Mesothelial cell of epicardium (in vitro differentiated cells): Measurements from ENCODE around the gene STK16. TPM values are rescaled to one million over a fixed set of nuclear protein-coding genes. Genes with fewer than 3 reads are reported as not detected.
A peak's percentile ranks its signal among the peaks of the same experiment; 100 is the strongest.

Source experiments
- DNase-seq, 2 experiments: peaks; one replicate each; pipeline ENCODE4 v3.0.0; 2021; ENCODE audit warnings: low spot score in 2 of 2; ENCODE audit not compliant: unreplicated experiment in 2 of 2
- H3K27ac Mint-ChIP-seq: 2 replicates; pipeline ENCODE4 v1.8.0; 2021; ENCODE audit warnings: mixed read lengths
- H3K27me3 Mint-ChIP-seq: 2 replicates; pipeline ENCODE4 v1.8.0; 2021; ENCODE audit warnings: low read depth, mixed read lengths
- H3K36me3 Mint-ChIP-seq: 2 replicates; pipeline ENCODE4 v1.8.0; 2021; ENCODE audit warnings: mixed read lengths
- H3K4me1 Mint-ChIP-seq: 2 replicates; pipeline ENCODE4 v1.8.0; 2021; ENCODE audit warnings: mixed read lengths
- H3K4me3 Mint-ChIP-seq: 2 replicates; pipeline ENCODE4 v1.8.0; 2021; ENCODE audit warnings: mild to moderate bottlenecking, moderate library complexity, mixed read lengths
- H3K9me3 Mint-ChIP-seq: 2 replicates; pipeline ENCODE4 v1.8.0; 2021; ENCODE audit warnings: mixed read lengths
- CTCF ChIP-seq: fragments of 200-600 bp; sonication (generic); IDR thresholded peaks from one replicate; pipeline ENCODE4 v1.5.0; 2021; ENCODE audit warnings: antibody characterized with exemption; ENCODE audit not compliant: unreplicated experiment
- total RNA-seq: library from RNA; stranded (reverse); gene quantifications from 3 replicates; pipeline ENCODE4 v1.2.1, GENCODE V29; 2021

The STK16 gene
- total RNA-seq, 1 donor from 2014 or later: 31.2 TPM

- DNase-seq: peak in 1 of 2 experiments; percentile 20
- no peak overlapping the region for H3K27ac Mint-ChIP-seq
- H3K9me3 Mint-ChIP-seq: no peaks in the 10 kb centered on the region
- H3K4me3 Mint-ChIP-seq: no peak overlapping the region
- H3K36me3 Mint-ChIP-seq: no peaks in the 10 kb centered on the region
- H3K4me1 Mint-ChIP-seq: peaks cover 9% of the 10 kb centered on the region
- no peak for TF ChIP-seq CTCF
- peaks cover 14% of the 10 kb centered on the region for H3K27me3 Mint-ChIP-seq
Observed at GRCh38 chr2:219291910-219292490, 46.7 kb downstream of the STK16 start.

- Mint-ChIP-seq H3K27ac (no peak overlapping the region), H3K4me3 (no peak overlapping the region), H3K36me3 (no peaks in the 10 kb centered on the region), H3K4me1 (peaks cover 9% of the 10 kb centered on the region), H3K9me3 (no peaks in the 10 kb centered on the region), H3K27me3 (peaks cover 18% of the 10 kb centered on the region)
- no peak for TF ChIP-seq CTCF
- DNase-seq: peak in 1 of 2 experiments; percentile 26
Observed at GRCh38 chr2:219292616-219293015, 47.3 kb downstream of the STK16 start.

- TF ChIP-seq CTCF: no peak
- H3K36me3 Mint-ChIP-seq: no peaks in the 10 kb centered on the region
- H3K27ac Mint-ChIP-seq: peak overlapping the region; percentile 68
- H3K4me3 Mint-ChIP-seq: peak overlapping the region; percentile 72
- peak in 1 of 2 experiments; percentile 33 for DNase-seq
- no peaks in the 10 kb centered on the region for H3K9me3 Mint-ChIP-seq
- H3K27me3 Mint-ChIP-seq: peaks cover 23% of the 10 kb centered on the region
- H3K4me1 Mint-ChIP-seq: peaks cover 9% of the 10 kb centered on the region
Observed at GRCh38 chr2:219293736-219294231, 48.5 kb downstream of the STK16 start.

GRCh38 chr2:219294356-219295351, 49.4 kb downstream of the STK16 start:
- Mint-ChIP-seq H3K4me3 (peak overlapping the region; percentile 72), H3K27ac (peak overlapping the region; percentile 68), H3K27me3 (peaks cover 32% of the 10 kb centered on the region), H3K4me1 (peaks cover 9% of the 10 kb centered on the region), H3K36me3 (no peaks in the 10 kb centered on the region), H3K9me3 (no peaks in the 10 kb centered on the region)
- peak; percentile 81 to 94 for DNase-seq
- peak; percentile 97 for TF ChIP-seq CTCF

- peaks cover 9% of the 10 kb centered on the region for H3K4me1 Mint-ChIP-seq
- no peak overlapping the region for H3K4me3 Mint-ChIP-seq
- peak in 1 of 2 experiments; percentile 29 for DNase-seq
- TF ChIP-seq CTCF: no peak
- no peaks in the 10 kb centered on the region for H3K9me3 Mint-ChIP-seq
- H3K27me3 Mint-ChIP-seq: peaks cover 46% of the 10 kb centered on the region
- no peak overlapping the region for H3K27ac Mint-ChIP-seq
- H3K36me3 Mint-ChIP-seq: no peaks in the 10 kb centered on the region
Observed at GRCh38 chr2:219296142-219296541, 50.9 kb downstream of the STK16 start.
